Gastrocnemius medialis (tissue), 4 donors: ENCODE data around the gene AMOT.

Experiments
- CTCF ChIP-seq, 5 experiments: fragments of 450-650 bp in 3 of 5; fragments of 200-600 bp in 2 of 5; sonication (generic) in 2 of 5; IDR thresholded peaks in 4 of 5; conservative IDR thresholded peaks in 1 of 5; 1 replicate in 4 of 5; 2 replicates in 1 of 5; pipeline ENCODE4 v1.5.1; 2016 to 2019; ENCODE audit warnings: antibody characterized with exemption in 5 of 5, mild to moderate bottlenecking in 3 of 5, moderate library complexity in 3 of 5
- POLR2A ChIP-seq, 2 donors: fragments of 450-650 bp; IDR thresholded peaks; one replicate each; pipeline ENCODE4 v1.6.1; 2017; ENCODE audit warnings: antibody characterized with exemption in 2 of 2, mild to moderate bottlenecking in 2 of 2, moderate library complexity in 2 of 2

GRCh38 chrX:112816908-112817307 lies 23.7 kb downstream of the AMOT start:
- TF ChIP-seq CTCF (IDR thresholded peaks at IDR 0.05 in 4 of 5, conservative IDR thresholded peaks at IDR 0.05 in 1 of 5) (no peak), POLR2A (IDR thresholded peaks at IDR 0.05) (no peak)
